ENCODE results near the gene TP63. TPM values are rescaled to one million over a fixed set of nuclear protein-coding genes. Genes with fewer than 3 reads are reported as not detected.

The TP63 gene
- total and polyA plus RNA-seq, 2 experiments from 2014 or later: not detected

- Histone ChIP-seq H3K4me1 (ENCODE audit: insufficient read depth) (no peaks in the 10 kb centered on the region), H3F3A (replicated peaks; ENCODE audit: low read depth) (no peaks in the 10 kb centered on the region), H3K4me3 (no peak overlapping the region), H4K20me1 (replicated peaks; ENCODE audit: insufficient read depth) (no peaks in the 10 kb centered on the region), H3K27me3 (ENCODE audit: insufficient read depth) (no peaks in the 10 kb centered on the region), H2AFZ (peak overlapping the region; percentile 84), H3K4me2 (no peak overlapping the region), H3K27ac (ENCODE audit: low read depth) (no peak overlapping the region), H3K79me2 (replicated peaks; ENCODE audit: insufficient read depth) (no peaks in the 10 kb centered on the region), H3K9me2 (ENCODE audit: insufficient read depth) (no peaks in the 10 kb centered on the region), H3K36me3 (ENCODE audit: insufficient read depth) (no peaks in the 10 kb centered on the region)
- H3K27me3 Mint-ChIP-seq (ENCODE audit: insufficient read depth, low read depth, poor library complexity): no peaks in the 10 kb centered on the region
- no peaks in the 10 kb centered on the region for H3K9me3 Mint-ChIP-seq
- no peak overlapping the region for H3K27ac Mint-ChIP-seq
- no peak overlapping the region for H3K4me3 Mint-ChIP-seq
- no peak for DNase-seq (ENCODE audit: low spot score)
- H3K36me3 Mint-ChIP-seq (ENCODE audit: low read depth): no peaks in the 10 kb centered on the region
- no peak for ATAC-seq
- no peak for TF ChIP-seq ZNF114 (CRISPR knock-in tag; IDR thresholded peaks at IDR 0.05)
- TF ChIP-seq POLR2AphosphoS5 (IDR thresholded peaks at IDR 0.05; ENCODE audit: low read depth): no peak
- TF ChIP-seq REST (IDR thresholded peaks at IDR 0.05; ENCODE audit: unreplicated experiment): no peak
- TF ChIP-seq NANOG (IDR thresholded peaks at IDR 0.05; ENCODE audit: borderline replicate concordance): no peak
- TF ChIP-seq ZNF462 (CRISPR knock-in tag; IDR thresholded peaks at IDR 0.05): no peak
- no peak for TF ChIP-seq EZH2phosphoT487 (IDR thresholded peaks at IDR 0.05; ENCODE audit: unreplicated experiment)
- TF ChIP-seq STAT1 (IDR thresholded peaks at IDR 0.05; ENCODE audit: unreplicated experiment): no peak
- TF ChIP-seq ZNF331 (CRISPR knock-in tag; IDR thresholded peaks at IDR 0.05; ENCODE audit: low read depth): no peak
- TF ChIP-seq, protein P1, sequence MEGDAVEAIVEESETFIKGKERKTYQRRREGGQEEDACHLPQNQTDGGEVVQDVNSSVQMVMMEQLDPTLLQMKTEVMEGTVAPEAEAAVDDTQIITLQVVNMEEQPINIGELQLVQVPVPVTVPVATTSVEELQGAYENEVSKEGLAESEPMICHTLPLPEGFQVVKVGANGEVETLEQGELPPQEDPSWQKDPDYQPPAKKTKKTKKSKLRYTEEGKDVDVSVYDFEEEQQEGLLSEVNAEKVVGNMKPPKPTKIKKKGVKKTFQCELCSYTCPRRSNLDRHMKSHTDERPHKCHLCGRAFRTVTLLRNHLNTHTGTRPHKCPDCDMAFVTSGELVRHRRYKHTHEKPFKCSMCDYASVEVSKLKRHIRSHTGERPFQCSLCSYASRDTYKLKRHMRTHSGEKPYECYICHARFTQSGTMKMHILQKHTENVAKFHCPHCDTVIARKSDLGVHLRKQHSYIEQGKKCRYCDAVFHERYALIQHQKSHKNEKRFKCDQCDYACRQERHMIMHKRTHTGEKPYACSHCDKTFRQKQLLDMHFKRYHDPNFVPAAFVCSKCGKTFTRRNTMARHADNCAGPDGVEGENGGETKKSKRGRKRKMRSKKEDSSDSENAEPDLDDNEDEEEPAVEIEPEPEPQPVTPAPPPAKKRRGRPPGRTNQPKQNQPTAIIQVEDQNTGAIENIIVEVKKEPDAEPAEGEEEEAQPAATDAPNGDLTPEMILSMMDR (conservative IDR thresholded peaks at IDR 0.05; ENCODE audit: low read depth in 2 of 2): no peak
- no peak for TF ChIP-seq EZH2 (IDR thresholded peaks at IDR 0.05; ENCODE audit: low read depth, unreplicated experiment)
- TF ChIP-seq, protein P2, sequence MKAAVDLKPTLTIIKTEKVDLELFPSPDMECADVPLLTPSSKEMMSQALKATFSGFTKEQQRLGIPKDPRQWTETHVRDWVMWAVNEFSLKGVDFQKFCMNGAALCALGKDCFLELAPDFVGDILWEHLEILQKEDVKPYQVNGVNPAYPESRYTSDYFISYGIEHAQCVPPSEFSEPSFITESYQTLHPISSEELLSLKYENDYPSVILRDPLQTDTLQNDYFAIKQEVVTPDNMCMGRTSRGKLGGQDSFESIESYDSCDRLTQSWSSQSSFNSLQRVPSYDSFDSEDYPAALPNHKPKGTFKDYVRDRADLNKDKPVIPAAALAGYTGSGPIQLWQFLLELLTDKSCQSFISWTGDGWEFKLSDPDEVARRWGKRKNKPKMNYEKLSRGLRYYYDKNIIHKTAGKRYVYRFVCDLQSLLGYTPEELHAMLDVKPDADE (IDR thresholded peaks at IDR 0.05): no peak
- no peak for TF ChIP-seq JUNB (IDR thresholded peaks at IDR 0.05; ENCODE audit: unreplicated experiment)
- no peak for TF ChIP-seq CREB1 (CRISPR knock-in tag; IDR thresholded peaks at IDR 0.05; ENCODE audit: low read depth)
- H3K4me1 Mint-ChIP-seq: no peaks in the 10 kb centered on the region
Observed at GRCh38 chr3:189941679-189942078, 310.5 kb downstream of the TP63 start.

All from GM23338 (cell line).